ENCODE measurements around the gene SPAG16. TPM values are rescaled to one million over a fixed set of nuclear protein-coding genes. Genes with fewer than 3 reads are reported as not detected.

The SPAG16 gene
- total RNA-seq, 1 experiment from 2014 or later: 16.0 TPM

GRCh38 chr2:214100488-214100887, 816.2 kb downstream of the SPAG16 start:
- Mint-ChIP-seq H3K36me3 (no peaks in the 10 kb centered on the region), H3K9me3 (no peaks in the 10 kb centered on the region), H3K27me3 (ENCODE audit: low read depth) (no peaks in the 10 kb centered on the region; the same call in none of the 2 replicates), H3K4me1 (peaks cover 32% of the 10 kb centered on the region), H3K4me3 (no peak overlapping the region), H3K27ac (no peak overlapping the region)
- TF ChIP-seq, protein P1, sequence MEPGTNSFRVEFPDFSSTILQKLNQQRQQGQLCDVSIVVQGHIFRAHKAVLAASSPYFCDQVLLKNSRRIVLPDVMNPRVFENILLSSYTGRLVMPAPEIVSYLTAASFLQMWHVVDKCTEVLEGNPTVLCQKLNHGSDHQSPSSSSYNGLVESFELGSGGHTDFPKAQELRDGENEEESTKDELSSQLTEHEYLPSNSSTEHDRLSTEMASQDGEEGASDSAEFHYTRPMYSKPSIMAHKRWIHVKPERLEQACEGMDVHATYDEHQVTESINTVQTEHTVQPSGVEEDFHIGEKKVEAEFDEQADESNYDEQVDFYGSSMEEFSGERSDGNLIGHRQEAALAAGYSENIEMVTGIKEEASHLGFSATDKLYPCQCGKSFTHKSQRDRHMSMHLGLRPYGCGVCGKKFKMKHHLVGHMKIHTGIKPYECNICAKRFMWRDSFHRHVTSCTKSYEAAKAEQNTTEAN (CRISPR knock-in tag; IDR thresholded peaks at IDR 0.05): no peak
- TF ChIP-seq ZNF425 (CRISPR knock-in tag; conservative IDR thresholded peaks at IDR 0.05) (no peak), ZNF138 (CRISPR knock-in tag; conservative IDR thresholded peaks at IDR 0.05) (no peak), ZBTB21 (CRISPR knock-in tag; IDR thresholded peaks at IDR 0.05; ENCODE audit: borderline replicate concordance) (no peak), CREM (CRISPR knock-in tag; IDR thresholded peaks at IDR 0.05) (no peak), ZNF281 (CRISPR knock-in tag; IDR thresholded peaks at IDR 0.05) (no peak), ATF1 (CRISPR knock-in tag; IDR thresholded peaks at IDR 0.05) (no peak), RORB (CRISPR knock-in tag; IDR thresholded peaks at IDR 0.05) (no peak), OVOL2 (CRISPR knock-in tag; IDR thresholded peaks at IDR 0.05; ENCODE audit: borderline replicate concordance) (no peak), AFF4 (CRISPR knock-in tag; IDR thresholded peaks at IDR 0.05; ENCODE audit: borderline replicate concordance) (no peak), NFE2L1 (CRISPR knock-in tag; IDR thresholded peaks at IDR 0.05) (no peak), KAT7 (CRISPR knock-in tag; IDR thresholded peaks at IDR 0.05; ENCODE audit: borderline replicate concordance) (no peak), EMX1 (CRISPR knock-in tag; IDR thresholded peaks at IDR 0.05) (no peak), TEAD1 (CRISPR knock-in tag; IDR thresholded peaks at IDR 0.05) (no peak), E2F5 (CRISPR knock-in tag; IDR thresholded peaks at IDR 0.05) (no peak), SOX15 (CRISPR knock-in tag; IDR thresholded peaks at IDR 0.05) (no peak)
- TF ChIP-seq, protein P2, sequence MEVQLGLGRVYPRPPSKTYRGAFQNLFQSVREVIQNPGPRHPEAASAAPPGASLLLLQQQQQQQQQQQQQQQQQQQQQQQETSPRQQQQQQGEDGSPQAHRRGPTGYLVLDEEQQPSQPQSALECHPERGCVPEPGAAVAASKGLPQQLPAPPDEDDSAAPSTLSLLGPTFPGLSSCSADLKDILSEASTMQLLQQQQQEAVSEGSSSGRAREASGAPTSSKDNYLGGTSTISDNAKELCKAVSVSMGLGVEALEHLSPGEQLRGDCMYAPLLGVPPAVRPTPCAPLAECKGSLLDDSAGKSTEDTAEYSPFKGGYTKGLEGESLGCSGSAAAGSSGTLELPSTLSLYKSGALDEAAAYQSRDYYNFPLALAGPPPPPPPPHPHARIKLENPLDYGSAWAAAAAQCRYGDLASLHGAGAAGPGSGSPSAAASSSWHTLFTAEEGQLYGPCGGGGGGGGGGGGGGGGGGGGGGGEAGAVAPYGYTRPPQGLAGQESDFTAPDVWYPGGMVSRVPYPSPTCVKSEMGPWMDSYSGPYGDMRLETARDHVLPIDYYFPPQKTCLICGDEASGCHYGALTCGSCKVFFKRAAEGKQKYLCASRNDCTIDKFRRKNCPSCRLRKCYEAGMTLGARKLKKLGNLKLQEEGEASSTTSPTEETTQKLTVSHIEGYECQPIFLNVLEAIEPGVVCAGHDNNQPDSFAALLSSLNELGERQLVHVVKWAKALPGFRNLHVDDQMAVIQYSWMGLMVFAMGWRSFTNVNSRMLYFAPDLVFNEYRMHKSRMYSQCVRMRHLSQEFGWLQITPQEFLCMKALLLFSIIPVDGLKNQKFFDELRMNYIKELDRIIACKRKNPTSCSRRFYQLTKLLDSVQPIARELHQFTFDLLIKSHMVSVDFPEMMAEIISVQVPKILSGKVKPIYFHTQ (CRISPR knock-in tag; IDR thresholded peaks at IDR 0.05): no peak
- TF ChIP-seq, protein P3, sequence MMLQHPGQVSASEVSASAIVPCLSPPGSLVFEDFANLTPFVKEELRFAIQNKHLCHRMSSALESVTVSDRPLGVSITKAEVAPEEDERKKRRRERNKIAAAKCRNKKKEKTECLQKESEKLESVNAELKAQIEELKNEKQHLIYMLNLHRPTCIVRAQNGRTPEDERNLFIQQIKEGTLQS (CRISPR knock-in tag; conservative IDR thresholded peaks at IDR 0.05): no peak
- no peak for DNase-seq (ENCODE audit: low spot score)
- POLR2A ChIA-PET: no interaction called here
- CTCF ChIA-PET: no interaction called here
- ATAC-seq: no peak
